Stomach smooth muscle (tissue), 2 donors: ENCODE data around the gene STK11IP.

Experiments
- H3K27ac ChIP-seq: one replicate; pipeline ENCODE4 v1.7.0; 2013; ENCODE audit warnings: mild to moderate bottlenecking, low read length, inconsistent platforms
- H3K27me3 ChIP-seq, 2 donors: one replicate each; pipeline ENCODE4 v1.7.0; 2013; ENCODE audit warnings: low read length in 2 of 2; ENCODE audit not compliant: insufficient read depth in 2 of 2, control insufficient read depth in 1 of 2
- H3K36me3 ChIP-seq, 2 donors: one replicate each; pipeline ENCODE4 v1.7.0; 2013; ENCODE audit warnings: low read length in 2 of 2; ENCODE audit not compliant: control insufficient read depth in 2 of 2, insufficient read depth in 2 of 2
- H3K4me1 ChIP-seq: one replicate; pipeline ENCODE4 v1.7.0; 2013; ENCODE audit warnings: low read length; ENCODE audit not compliant: control insufficient read depth, insufficient read depth
- H3K4me3 ChIP-seq, 2 donors: one replicate each; pipeline ENCODE4 v1.7.0; 2013; ENCODE audit warnings: low read length in 2 of 2
- H3K9ac ChIP-seq, 2 donors: one replicate each; pipeline ENCODE4 v1.7.0; 2013; ENCODE audit warnings: low read length in 2 of 2, mild to moderate bottlenecking in 1 of 2
- H3K9me3 ChIP-seq, 2 donors: one replicate each; pipeline ENCODE4 v1.7.0; 2013; ENCODE audit warnings: low read length in 2 of 2; ENCODE audit not compliant: control insufficient read depth in 2 of 2
- donor health status: healthy.
- donor health status: Pancreatic carcinoma.

STK11IP gene

GRCh38 chr2:219637842-219638185, 40.2 kb downstream of the STK11IP start:
- Histone ChIP-seq H3K27me3 (no peaks in the 10 kb centered on the region), H3K27ac (no peak overlapping the region), H3K4me1 (peaks cover 8% of the 10 kb centered on the region), H3K9me3 (no peaks in the 10 kb centered on the region), H3K4me3 (no peak overlapping the region), H3K36me3 (no peaks in the 10 kb centered on the region), H3K9ac (no peak overlapping the region)

GRCh38 chr2:219638217-219638947, 40.7 kb downstream of the STK11IP start:
- no peak overlapping the region for H3K4me3 ChIP-seq
- no peak overlapping the region for H3K27ac ChIP-seq
- peaks cover 8% of the 10 kb centered on the region for H3K4me1 ChIP-seq
- no peaks in the 10 kb centered on the region for H3K36me3 ChIP-seq
- H3K9me3 ChIP-seq = no peaks in the 10 kb centered on the region
- no peak overlapping the region for H3K9ac ChIP-seq
- H3K27me3 ChIP-seq = no peaks in the 10 kb centered on the region

GRCh38 chr2:219638948-219639755, 41.5 kb downstream of the STK11IP start:
- Histone ChIP-seq H3K27ac (no peak overlapping the region), H3K9me3 (no peaks in the 10 kb centered on the region), H3K36me3 (no peaks in the 10 kb centered on the region), H3K4me3 (no peak overlapping the region), H3K9ac (no peak overlapping the region), H3K4me1 (peaks cover 8% of the 10 kb centered on the region), H3K27me3 (no peaks in the 10 kb centered on the region)

- Histone ChIP-seq H3K9me3 (no peaks in the 10 kb centered on the region), H3K27ac (no peak overlapping the region), H3K9ac (no peak overlapping the region), H3K27me3 (no peaks in the 10 kb centered on the region), H3K4me1 (peaks cover 13% of the 10 kb centered on the region), H3K4me3 (no peak overlapping the region), H3K36me3 (no peaks in the 10 kb centered on the region)
Observed at GRCh38 chr2:219641390-219642068, 43.9 kb downstream of the STK11IP start.

- Histone ChIP-seq H3K4me3 (no peak overlapping the region), H3K4me1 (peaks cover 13% of the 10 kb centered on the region), H3K9me3 (no peaks in the 10 kb centered on the region), H3K27ac (no peak overlapping the region), H3K9ac (no peak overlapping the region), H3K27me3 (no peaks in the 10 kb centered on the region), H3K36me3 (no peaks in the 10 kb centered on the region)
Observed at GRCh38 chr2:219642069-219642454, 44.4 kb downstream of the STK11IP start.

- Histone ChIP-seq H3K27me3 (no peaks in the 10 kb centered on the region), H3K9ac (no peak overlapping the region), H3K9me3 (no peaks in the 10 kb centered on the region), H3K4me1 (peaks cover 13% of the 10 kb centered on the region), H3K36me3 (no peaks in the 10 kb centered on the region), H3K27ac (no peak overlapping the region), H3K4me3 (no peak overlapping the region)
Observed at GRCh38 chr2:219642465-219643083, 44.9 kb downstream of the STK11IP start.

GRCh38 chr2:219643084-219643473, 45.4 kb downstream of the STK11IP start:
- H3K36me3 ChIP-seq = no peaks in the 10 kb centered on the region
- H3K9me3 ChIP-seq = no peaks in the 10 kb centered on the region
- peaks cover 13% of the 10 kb centered on the region for H3K4me1 ChIP-seq
- H3K4me3 ChIP-seq = no peak overlapping the region
- H3K27ac ChIP-seq = no peak overlapping the region
- no peak overlapping the region for H3K9ac ChIP-seq
- no peaks in the 10 kb centered on the region for H3K27me3 ChIP-seq

- Histone ChIP-seq H3K4me1 (peaks cover 13% of the 10 kb centered on the region), H3K27ac (no peak overlapping the region), H3K9ac (no peak overlapping the region), H3K9me3 (no peaks in the 10 kb centered on the region), H3K27me3 (peaks cover 0 to 3% of the 10 kb centered on the region in 2 donors), H3K4me3 (no peak overlapping the region), H3K36me3 (no peaks in the 10 kb centered on the region)
Observed at GRCh38 chr2:219643788-219644398, 46.2 kb downstream of the STK11IP start.

GRCh38 chr2:219644801-219645480, 47.3 kb downstream of the STK11IP start:
- Histone ChIP-seq H3K9me3 (no peaks in the 10 kb centered on the region), H3K9ac (no peak overlapping the region), H3K36me3 (no peaks in the 10 kb centered on the region), H3K27me3 (peaks cover 0 to 3% of the 10 kb centered on the region in 2 donors), H3K4me1 (peaks cover 13% of the 10 kb centered on the region), H3K27ac (no peak overlapping the region), H3K4me3 (no peak overlapping the region)
